Gastrocnemius medialis (tissue), 4 donors: ENCODE measurements around the gene MTCH2.
"Not testable (repeated sequence)": the region's sequence is repeated elsewhere in the genome, so short reads cannot be mapped to it uniquely, and the experiment has no call there.

ENCODE experiments used
- CTCF ChIP-seq, 5 experiments: fragments of 450-650 bp in 3 of 5; fragments of 200-600 bp in 2 of 5; sonication (generic) in 2 of 5; IDR thresholded peaks in 4 of 5; conservative IDR thresholded peaks in 1 of 5; 1 replicate in 4 of 5; 2 replicates in 1 of 5; pipeline ENCODE4 v1.5.1; 2016 to 2019; ENCODE audit warnings: antibody characterized with exemption in 5 of 5, mild to moderate bottlenecking in 3 of 5, moderate library complexity in 3 of 5
- POLR2A ChIP-seq, 2 donors: fragments of 450-650 bp; IDR thresholded peaks; one replicate each; pipeline ENCODE4 v1.6.1; 2017; ENCODE audit warnings: antibody characterized with exemption in 2 of 2, mild to moderate bottlenecking in 2 of 2, moderate library complexity in 2 of 2

GRCh38 chr11:47640506-47640905 is 1.9 kb downstream of the MTCH2 start:
- TF ChIP-seq CTCF (IDR thresholded peaks at IDR 0.05 in 4 of 5, conservative IDR thresholded peaks at IDR 0.05 in 1 of 5); POLR2A (IDR thresholded peaks at IDR 0.05): not testable (repeated sequence)
